ENCODE measurements around the gene RBM12.
A peak's percentile ranks its signal among the peaks of the same experiment; 100 is the strongest.
"Not testable (repeated sequence)": the region's sequence is repeated elsewhere in the genome, so short reads cannot be mapped to it uniquely, and the experiment has no call there.

The RBM12 gene

DNA sequence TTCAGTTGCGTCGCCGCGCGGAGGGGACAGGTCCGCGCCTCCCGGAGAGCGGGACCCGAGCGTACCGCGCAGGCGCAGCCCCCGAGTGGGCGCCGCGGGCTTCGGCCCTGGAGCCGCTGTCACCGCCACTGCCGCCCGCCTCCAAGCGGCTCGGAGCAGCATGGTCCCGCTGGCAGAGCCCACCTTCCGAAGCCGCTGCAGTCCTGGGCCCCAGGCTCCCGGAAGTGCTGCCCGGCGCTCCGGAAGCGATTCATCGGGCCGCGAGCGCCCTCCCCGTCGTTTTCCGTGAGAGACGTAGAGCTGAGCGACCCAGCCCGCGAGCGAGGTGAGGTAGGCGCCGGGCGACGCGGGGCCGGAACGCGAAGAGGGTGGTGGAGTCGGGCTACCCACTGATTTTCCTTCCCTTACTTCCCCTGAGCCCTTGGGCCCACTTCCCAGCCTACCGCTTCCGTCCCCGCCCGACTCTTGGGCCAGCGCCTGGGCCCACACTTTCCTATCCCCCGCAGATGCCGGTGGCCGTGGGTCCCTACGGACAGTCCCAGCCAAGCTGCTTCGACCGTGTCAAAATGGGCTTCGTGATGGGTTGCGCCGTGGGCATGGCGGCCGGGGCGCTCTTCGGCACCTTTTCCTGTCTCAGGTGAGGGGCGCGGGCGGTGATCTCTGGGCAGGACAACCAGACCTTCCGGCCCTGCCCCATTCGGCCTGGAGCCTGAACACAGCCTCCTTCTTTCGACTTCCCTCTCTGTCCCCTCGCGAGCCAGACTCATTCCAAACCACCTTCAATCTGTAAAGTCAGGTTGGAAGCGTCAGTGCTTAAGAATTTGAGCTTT is 34.6 kb upstream of the RBM12 start, which contains the start of the genes NFS1 and ROMO1:
NFS1 (minus strand) TSS at position 226 of the 830 bp plus-strand sequence; CDS start at position 162, 64 bp downstream.
ROMO1 (plus strand) TSS at position 279 of the 830 bp plus-strand sequence; CDS start at position 507, 228 bp downstream.
- peak; percentile 95 for DNase-seq (ENCODE audit: low spot score)

DNA sequence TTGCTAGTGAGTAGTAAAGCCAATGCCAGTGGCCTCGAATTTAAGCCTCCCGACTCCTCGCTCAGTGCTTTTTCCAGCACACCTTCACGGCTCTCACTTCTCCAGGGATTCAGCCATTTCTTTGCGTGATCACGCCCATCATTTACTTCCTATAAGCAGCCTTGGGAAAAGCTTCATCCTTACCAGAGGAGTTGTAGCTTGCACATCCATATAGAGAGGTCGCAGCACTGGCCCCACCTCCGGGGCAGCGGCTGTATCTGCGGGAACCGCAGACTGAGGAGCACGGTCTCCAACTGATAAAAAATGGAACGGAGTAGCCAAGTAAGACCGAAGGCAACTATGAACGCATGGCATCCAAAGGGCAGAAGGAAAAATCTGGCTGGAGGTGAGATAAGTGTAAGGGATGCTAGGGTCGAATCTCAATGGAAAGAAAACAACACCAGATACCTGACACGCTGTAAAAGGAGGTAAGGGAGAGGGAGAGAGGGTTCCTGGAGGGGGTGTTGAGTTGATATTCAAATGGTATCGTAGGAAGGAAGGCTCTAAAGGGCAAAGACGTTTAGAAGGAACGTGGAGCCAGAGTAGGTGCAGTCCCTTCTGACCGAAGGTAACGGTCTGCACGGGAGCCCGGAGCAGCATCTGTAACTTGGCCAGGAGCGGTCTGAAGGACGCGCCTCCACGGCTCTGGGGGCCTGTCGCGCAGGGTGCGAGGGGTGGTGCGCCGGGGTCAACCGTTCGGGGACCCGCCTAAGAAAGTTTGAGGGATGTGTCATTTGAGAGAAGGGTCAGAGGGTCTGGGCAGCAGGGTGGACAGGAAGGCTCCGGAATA is 33.8 kb upstream of the RBM12 start:
- peak; percentile 61 for DNase-seq (ENCODE audit: low spot score)

DNA sequence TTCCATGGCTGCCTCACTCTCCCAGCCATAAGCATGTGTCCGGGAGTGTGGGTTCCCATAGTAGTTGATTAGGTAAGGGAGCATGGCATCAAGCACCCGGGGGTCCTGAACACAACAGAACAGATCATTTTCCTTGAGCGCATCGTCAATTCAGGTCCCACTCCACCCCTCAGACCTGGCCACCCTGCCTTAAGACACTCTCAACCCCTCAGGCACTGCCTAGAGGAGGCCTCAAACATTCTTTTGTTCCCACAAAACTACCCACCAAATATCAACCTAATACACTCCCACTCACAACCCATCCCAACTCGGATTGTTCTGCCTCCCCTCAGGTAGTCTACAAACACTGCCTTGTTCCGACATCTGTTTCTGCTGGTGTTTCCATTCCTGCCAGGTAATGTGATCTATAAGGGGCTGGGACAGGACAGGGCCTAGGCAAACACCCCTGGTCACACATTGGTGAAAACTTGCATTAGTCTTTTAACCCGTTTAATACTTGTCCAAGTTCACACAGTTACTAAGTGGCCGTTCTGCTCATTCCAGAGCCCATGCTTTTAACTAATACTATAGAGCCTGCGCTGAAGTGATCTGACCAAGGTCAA is 33.1 kb upstream of the RBM12 start:
- no peak for DNase-seq (ENCODE audit: low spot score)

DNA sequence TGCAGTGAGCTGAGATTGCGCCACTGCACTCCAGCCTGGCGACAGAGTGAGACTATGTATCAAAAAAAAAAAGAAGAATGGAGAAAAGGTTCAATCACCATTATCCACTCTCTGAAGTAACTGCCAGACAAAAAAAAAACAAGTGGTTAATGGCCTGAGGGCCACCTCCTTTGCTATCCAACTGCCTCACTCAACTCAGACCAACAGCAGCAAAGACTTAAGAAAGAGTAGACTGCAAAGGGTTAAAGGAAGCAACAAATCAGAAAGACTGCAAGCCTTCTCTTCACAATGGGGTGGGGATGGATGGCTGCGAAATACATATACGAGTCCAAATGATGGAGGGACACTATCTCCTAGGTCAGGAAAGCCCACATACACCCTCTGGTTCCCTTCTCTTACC is 31.3 kb upstream of the RBM12 start:
- no peak for DNase-seq (ENCODE audit: low spot score)

DNA sequence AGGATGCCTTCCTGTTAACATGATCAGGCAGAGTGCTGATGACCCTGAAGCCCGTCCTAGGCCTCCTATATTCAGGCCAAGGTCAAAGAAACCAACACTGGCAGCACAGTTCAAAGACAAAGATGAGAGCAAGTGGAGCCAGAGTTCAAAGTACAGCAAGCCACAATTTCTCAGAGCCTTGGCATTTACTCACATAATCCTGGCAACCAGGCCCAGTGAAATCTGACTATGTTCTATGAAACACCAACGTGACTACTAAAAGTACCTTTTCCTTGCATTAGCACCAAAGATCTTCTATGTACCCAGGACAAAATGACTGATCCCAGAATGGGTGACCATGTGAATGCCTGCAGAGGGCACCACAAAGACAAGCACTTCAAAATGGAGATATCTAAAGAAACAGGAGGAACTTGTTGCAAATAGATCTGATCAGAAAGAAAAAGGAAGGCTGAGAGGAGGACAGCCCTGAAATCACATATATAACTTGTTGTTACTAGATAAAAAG is 30.6 kb upstream of the RBM12 start:
- DNase-seq (ENCODE audit: low spot score), result no peak

DNA sequence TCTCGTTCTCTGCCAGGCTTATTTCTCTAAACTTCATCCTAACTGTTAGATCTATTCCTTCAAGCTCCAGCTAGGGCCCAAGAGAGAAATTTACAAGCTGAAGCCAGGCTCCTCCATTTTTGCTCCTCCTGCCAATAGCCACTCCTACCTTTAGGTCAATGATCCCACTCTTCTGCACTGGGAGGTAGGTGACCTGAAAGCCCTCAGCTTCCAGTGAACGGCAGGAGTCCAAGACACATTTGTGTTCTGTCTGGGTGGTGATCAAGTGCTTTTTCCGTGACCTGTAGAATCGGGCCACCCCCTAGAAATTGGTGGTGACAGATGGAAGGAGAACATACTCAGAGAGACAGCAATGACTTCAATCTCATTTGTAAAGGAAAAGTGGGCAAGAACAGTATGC is 25.6 kb upstream of the RBM12 start:
- no peak for DNase-seq (ENCODE audit: low spot score)

DNA sequence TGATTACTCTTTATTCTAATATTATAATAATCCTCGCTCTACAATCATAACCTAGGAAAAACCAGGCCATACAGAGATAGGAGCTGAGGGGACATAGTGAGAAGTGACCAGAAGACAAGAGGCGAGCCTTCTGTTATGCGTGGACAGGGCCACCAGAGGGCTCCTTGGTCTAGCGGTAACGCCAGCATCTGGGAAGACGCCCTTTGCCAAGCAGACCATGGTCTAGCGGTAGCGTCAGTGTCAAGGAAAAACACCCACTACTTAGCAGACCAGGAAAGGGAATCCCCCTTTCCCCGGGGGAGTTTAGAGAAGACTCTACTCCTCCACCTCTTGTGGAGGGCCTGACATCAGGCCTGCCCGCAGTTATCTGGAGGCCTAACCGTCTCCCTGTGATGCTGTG is 22.2 kb upstream of the RBM12 start:
- DNase-seq (ENCODE audit: low spot score), result not testable (repeated sequence)

DNA sequence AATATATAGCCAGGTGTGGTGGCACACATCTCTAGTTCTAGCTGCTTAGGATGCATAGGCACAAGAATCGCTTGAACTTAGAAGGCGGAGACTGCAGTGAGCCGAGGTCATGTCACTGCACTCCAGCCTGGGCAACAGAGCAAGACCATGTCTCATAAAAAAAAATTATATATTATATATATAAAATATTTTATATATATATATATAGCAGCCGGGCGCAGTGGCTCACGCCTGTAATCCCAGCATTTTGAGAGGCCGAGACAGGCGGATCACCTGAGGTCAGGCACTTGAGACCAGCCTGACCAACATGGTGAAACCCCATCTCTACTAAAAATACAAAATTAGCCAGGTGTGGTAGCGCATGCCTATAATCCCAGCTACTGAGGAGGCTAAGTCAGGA is 20.7 kb upstream of the RBM12 start:
- not testable (repeated sequence) for DNase-seq (ENCODE audit: low spot score)

DNA sequence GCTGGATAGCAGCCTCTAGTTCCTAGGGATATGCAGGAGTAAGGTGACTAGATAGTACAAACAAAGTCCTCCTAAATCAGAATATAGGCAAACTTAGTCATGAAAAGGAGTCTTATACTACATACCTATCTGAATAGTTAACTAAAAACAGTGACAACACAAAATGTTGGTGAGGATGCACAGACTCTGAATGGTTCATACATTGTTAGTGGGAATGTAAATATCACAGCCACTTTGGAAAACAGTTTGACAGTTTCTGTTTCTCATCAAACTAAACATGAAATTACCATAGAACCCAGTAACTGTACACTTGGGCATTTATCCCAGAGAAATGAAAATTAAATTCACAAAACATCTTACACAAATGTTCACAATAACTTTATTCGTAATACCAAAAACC is 17.3 kb upstream of the RBM12 start:
- DNase-seq (ENCODE audit: low spot score), result no peak

DNA sequence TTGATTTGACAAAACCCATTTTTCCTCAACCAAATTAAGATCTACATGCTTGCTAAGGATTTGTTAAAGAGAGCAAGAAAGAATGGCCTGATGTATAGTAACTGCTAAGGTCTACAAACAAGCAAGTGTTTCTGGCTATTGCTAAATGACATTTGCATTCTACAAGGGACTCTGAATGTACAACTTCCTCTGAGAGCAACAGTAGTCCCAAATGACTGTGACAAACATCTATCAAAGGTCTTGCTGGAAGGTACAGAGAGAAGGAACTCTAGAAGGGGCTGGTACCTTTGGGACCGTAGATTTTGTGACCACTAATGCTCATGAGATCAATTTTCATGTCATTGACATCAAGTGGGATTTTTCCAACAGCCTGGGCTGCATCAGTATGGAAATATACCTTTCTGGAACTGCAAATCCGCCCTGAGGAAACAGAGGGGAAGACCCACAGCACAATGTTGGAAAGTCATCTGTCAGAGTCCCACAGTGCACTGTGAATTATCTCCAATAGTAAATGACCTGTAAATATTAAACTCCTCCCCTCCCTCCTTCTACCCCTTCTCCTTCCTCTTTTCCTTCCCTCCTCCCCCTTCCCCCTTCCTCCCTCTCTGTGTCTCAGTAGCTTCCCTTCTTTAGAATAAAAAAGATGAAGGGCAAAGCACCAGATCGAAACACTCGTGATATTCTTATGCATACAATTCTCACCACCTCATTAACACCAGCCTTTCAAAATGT is 15.9 kb upstream of the RBM12 start:
- no peak for DNase-seq (ENCODE audit: low spot score)

DNA sequence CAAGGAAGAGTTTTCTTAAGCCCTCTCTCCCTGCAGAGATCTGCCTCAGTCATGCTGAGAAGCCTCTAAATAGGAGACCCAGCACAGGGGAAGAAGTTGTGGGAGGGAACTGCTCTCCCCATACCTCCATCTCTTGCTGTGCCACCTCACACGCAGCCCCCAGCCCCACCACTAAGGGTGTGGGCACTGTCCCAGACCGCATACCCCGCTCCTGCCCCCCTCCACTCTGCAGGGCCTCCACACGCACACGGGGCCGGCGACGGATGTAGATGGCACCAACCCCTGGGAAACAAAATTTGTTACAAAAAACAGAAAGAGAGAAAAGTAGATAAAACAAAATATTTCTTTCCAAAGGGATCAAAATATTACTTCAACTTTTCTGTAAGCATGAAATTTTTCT is 10.2 kb upstream of the RBM12 start:
- no peak for DNase-seq (ENCODE audit: low spot score)

DNA sequence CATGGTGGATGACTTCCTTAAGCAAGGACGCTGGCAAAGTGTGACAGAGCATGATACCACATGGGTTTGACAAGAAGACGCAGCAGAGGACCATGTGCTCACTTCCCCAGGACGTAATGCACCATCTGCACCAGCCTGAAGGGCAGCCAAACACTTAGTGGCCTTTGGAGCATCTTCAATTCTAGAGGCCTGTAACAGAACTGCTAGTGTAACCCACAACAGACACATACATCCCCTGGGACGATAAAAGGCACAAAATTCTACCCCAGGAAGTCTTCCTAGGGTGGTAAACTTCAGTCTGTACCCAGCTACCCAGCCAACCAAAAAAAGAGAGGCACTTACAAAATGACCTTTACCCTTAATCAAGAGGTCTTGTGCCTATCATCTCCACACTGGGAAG is 9.2 kb upstream of the RBM12 start:
- DNase-seq (ENCODE audit: low spot score), result no peak

DNA sequence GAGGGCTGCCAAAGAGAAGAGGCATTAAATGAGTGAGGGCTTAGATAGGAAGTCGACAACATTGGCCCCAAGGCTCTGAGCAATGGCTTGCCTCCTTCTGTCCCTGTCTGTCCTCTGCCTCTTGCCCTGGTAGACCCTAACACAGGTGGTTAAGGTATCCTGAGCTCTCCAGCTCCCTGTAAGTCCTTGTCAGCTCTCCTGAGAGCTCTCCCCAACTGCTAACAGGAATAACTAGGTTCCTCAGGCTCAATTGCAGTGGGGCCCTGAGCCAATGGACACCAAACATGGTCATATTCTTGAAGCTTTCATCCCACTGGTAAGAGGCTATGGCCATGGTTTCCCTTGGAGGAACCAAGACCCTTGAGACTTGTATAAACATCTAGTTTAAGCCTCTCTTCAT is 5.0 kb upstream of the RBM12 start:
- DNase-seq (ENCODE audit: low spot score), result no peak

DNA sequence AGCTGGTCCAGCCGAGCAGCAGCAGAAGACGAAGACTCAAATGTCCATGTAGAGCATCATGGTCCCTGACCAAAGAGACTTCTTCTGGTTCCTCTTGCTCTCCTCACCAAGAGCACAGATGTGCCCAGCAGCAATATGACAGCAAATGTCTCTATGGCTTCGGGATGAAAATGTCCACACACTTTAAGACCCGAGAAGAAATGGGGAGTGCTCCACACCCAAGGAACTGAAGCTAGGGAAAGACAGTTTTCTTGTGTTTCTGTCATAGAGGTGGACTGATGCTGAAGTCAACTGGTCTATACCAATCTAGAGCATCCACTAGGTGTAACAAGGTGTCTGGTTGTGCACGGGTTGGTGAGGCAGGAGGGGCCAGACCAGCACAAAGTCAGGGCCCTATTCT is 4.5 kb upstream of the RBM12 start:
- DNase-seq (ENCODE audit: low spot score), result no peak

DNA sequence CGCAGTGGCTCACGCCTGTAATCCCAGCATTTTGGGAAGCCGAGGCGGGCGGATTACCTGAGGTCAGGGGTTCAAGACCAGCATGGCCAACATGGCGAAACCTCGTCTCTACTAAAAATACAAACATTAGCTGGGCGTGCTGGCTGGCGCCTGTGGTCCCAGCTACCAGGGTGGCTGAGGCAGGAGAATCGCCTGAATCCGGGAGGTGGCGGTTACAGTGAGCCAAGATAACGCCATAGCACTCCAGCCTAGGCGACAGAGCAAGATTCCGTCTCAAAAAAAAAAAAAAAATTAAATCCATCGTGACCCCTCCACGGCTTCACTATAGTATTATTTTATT is 1.2 kb upstream of the RBM12 start:
- DNase-seq (ENCODE audit: low spot score), result no peak

DNA sequence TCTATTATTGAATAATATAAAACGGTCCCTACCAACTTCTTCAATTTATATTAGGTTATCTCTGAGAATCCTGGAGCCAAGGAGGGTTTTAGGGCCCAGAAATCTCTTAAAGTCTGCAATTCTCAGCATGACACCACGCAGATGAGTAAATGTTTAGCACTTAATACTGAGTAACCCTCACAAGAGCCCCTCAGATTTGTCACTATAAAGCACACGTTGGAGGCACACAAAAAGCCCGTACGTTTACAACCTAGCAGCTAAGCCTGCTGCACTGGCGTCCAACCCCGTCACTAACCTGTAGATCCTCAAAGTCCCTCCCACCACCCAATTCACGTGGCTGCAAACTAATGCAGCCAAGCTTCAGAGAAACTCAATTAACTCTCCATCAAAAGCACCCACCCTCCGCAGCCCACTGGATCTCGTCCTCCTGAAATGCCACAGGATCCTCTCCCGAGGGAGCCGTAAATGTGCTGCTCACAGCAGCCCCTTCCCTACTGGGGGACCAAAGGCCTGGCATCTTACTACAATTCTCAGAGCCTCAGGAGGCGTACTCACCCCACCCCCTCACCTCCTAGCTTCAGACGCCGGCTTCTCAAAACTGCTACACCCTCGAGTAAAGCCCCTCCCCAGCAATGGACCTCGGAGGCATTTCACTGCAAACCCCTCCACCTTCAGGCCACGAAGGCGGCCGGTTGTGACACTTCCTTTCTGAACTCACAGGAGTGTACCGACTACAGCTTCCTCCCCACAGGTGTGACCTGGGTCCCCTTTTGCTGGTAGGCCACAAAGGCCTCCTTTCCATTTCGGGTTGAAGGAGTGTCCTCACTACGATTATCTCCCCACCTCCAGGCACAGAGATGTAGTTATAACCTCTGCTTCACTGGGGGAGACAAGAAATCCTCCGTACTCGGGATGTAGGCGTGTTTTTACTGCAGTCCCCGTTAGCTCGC is 909 bp downstream of the RBM12 start:
- peak; percentile 92 for DNase-seq (ENCODE audit: low spot score)

DNA sequence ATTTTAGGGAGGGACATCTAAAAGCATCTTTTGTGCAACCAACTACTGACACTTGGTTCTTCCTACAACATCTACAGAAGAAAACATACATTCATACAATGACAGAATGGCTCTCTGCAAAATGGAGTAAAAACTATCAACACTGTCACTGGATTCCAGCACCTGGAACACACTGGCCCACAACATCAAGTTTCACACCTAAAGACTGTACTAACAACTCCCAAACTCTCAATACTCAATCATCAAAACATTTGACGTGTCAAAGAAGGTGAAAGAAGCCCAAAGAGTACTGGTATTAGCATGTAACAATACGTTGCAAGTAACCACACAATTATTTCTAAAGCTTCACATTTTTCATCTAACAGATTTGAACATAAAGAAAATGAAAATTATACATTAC is 2.1 kb downstream of the RBM12 start:
- no peak for DNase-seq (ENCODE audit: low spot score)

DNA sequence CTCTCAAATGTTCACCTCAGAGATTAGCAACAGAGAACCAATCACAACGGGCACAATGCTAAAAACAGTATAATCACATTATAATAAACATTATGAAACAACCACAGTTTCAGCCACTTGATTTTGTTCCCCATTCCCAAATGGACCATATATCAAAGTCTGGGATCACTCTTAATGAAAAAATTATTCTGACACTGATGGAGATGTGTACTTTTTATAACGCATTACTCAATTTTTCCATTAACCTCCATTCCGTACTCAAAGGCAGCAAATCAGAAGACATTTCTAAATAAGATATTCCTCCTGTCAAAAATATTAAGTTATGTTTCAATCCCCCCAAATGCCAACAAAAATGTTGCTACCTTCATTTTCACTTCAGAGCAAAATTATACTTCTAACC is 2.8 kb downstream of the RBM12 start:
- no peak for DNase-seq (ENCODE audit: low spot score)

DNA sequence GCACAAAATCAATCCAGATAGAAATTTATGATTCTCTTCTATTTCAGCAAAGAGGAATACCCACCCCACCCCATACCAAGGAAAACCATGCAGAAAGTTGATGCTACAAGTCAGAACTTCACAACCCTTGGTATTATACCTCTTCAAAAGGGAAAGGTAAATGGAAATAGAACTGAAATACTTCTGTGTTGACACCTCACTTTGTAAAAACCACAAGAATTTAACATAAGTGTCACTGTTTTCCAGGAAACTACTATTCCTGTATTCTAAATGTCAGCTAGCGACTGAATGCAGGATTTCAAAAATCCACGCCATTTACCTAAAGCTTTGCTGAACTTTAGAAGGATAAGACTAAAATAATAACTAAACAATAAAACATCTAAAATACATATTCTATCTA is 3.6 kb downstream of the RBM12 start:
- DNase-seq (ENCODE audit: low spot score), result no peak
